Measurements from ENCODE around the gene P3H2.

The P3H2 gene

DNA sequence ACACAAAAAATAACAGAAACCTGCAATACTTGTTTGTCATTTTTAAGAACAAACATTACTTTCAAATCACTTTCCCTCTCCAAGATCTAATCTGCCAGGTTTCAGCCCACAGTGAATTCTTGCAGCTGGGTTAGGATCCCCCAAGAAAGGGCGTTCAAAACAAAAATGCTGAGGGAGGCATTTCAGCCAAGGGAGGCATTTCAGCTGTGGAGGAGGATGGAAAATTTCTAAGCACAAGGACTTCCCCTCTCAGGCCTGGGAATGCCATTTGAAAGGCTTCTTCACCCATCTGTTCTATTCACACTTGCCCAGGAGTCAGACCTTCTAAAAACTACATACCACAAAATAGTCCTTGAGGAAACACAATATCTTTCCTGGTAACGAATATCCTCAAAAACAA lies 69.1 kb downstream of the P3H2 start:
- no peak overlapping the region for H3K27ac ChIP-seq (ENCODE audit: low read length)
- H2AFZ ChIP-seq (ENCODE audit: low read depth, low read length): no peak overlapping the region
- no peaks in the 10 kb centered on the region for H3K27me3 ChIP-seq (ENCODE audit: insufficient read depth, low read length, poor library complexity)
- H3K36me3 ChIP-seq (ENCODE audit: insufficient read depth, low read length): no peaks in the 10 kb centered on the region
- no peaks in the 10 kb centered on the region for H3K9me3 ChIP-seq (ENCODE audit: insufficient read depth, low read length, severe bottlenecking)
- no peak overlapping the region for H3K4me2 ChIP-seq (ENCODE audit: insufficient read depth, low read length)
- no peak overlapping the region for H3K4me3 ChIP-seq (ENCODE audit: low read depth in 1 of 2, low read length in 2 of 2)
- H3K9ac ChIP-seq (ENCODE audit: low read depth, low read length): no peak overlapping the region
- ATAC-seq (ENCODE audit: insufficient read depth, low read depth) (no peak), DNase-seq (no peak)
- no peak for TF ChIP-seq EZH2 (IDR thresholded peaks at IDR 0.05; ENCODE audit: borderline replicate concordance, low read depth, low read length, severe bottlenecking)
- TF ChIP-seq, protein P1, sequence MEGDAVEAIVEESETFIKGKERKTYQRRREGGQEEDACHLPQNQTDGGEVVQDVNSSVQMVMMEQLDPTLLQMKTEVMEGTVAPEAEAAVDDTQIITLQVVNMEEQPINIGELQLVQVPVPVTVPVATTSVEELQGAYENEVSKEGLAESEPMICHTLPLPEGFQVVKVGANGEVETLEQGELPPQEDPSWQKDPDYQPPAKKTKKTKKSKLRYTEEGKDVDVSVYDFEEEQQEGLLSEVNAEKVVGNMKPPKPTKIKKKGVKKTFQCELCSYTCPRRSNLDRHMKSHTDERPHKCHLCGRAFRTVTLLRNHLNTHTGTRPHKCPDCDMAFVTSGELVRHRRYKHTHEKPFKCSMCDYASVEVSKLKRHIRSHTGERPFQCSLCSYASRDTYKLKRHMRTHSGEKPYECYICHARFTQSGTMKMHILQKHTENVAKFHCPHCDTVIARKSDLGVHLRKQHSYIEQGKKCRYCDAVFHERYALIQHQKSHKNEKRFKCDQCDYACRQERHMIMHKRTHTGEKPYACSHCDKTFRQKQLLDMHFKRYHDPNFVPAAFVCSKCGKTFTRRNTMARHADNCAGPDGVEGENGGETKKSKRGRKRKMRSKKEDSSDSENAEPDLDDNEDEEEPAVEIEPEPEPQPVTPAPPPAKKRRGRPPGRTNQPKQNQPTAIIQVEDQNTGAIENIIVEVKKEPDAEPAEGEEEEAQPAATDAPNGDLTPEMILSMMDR (IDR thresholded peaks at IDR 0.05; ENCODE audit: borderline replicate concordance, extremely low read depth, low read length, poor library complexity, severe bottlenecking): no peak
- no peaks in the 10 kb centered on the region for H4K20me1 ChIP-seq (ENCODE audit: insufficient read depth, low read length)
- H3K79me2 ChIP-seq (ENCODE audit: insufficient read depth, low read length): no peaks in the 10 kb centered on the region
- no peaks in the 10 kb centered on the region for H3K4me1 ChIP-seq (ENCODE audit: insufficient read depth, low read length)

DNA sequence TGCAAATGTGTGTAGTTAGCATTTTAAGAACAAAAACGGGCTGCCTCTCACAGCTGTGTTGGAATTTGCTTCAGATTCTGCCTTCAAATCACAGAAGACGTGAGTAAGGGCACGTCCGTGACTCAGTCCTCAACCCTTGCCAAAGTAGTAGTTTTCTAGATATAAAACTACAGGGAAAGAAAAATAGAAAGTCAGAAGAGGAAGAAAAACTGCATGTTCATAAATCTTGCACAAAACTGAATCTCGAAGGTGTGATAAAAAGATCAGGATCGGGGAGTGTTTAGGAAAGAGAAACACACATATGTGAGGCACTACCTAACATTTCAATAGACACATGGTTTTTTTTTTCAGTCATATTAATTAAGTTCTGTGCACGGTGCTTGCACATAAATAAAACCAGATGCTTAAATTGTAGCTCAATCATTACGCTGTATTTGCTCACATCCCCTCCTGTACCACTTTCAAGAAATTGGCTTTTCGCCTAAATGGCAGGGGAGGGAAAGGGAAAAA lies 71.7 kb downstream of the P3H2 start:
- H3K4me2 ChIP-seq (ENCODE audit: insufficient read depth, low read length): no peak overlapping the region
- no peak overlapping the region for H2AFZ ChIP-seq (ENCODE audit: low read depth, low read length)
- TF ChIP-seq, protein P1 (IDR thresholded peaks at IDR 0.05; ENCODE audit: borderline replicate concordance, extremely low read depth, low read length, poor library complexity, severe bottlenecking): no peak
- no peak for TF ChIP-seq EZH2 (IDR thresholded peaks at IDR 0.05; ENCODE audit: borderline replicate concordance, low read depth, low read length, severe bottlenecking)
- no peak overlapping the region for H3K4me3 ChIP-seq (ENCODE audit: low read depth in 1 of 2, low read length in 2 of 2)
- H3K27me3 ChIP-seq (ENCODE audit: insufficient read depth, low read length, poor library complexity): no peaks in the 10 kb centered on the region
- no peak overlapping the region for H3K27ac ChIP-seq (ENCODE audit: low read length)
- no peak overlapping the region for H3K9ac ChIP-seq (ENCODE audit: low read depth, low read length)
- DNase-seq (no peak), ATAC-seq (ENCODE audit: insufficient read depth, low read depth) (no peak)
- H3K9me3 ChIP-seq (ENCODE audit: insufficient read depth, low read length, severe bottlenecking): no peaks in the 10 kb centered on the region
- no peaks in the 10 kb centered on the region for H3K36me3 ChIP-seq (ENCODE audit: insufficient read depth, low read length)
- no peaks in the 10 kb centered on the region for H4K20me1 ChIP-seq (ENCODE audit: insufficient read depth, low read length)
- H3K79me2 ChIP-seq (ENCODE audit: insufficient read depth, low read length): no peaks in the 10 kb centered on the region
- no peaks in the 10 kb centered on the region for H3K4me1 ChIP-seq (ENCODE audit: insufficient read depth, low read length)

- ATAC-seq (ENCODE audit: insufficient read depth, low read depth) (no peak), DNase-seq (no peak)
- TF ChIP-seq, protein P1 (IDR thresholded peaks at IDR 0.05; ENCODE audit: borderline replicate concordance, extremely low read depth, low read length, poor library complexity, severe bottlenecking): no peak
- no peak for TF ChIP-seq EZH2 (IDR thresholded peaks at IDR 0.05; ENCODE audit: borderline replicate concordance, low read depth, low read length, severe bottlenecking)
- H3K79me2 ChIP-seq (ENCODE audit: insufficient read depth, low read length): no peaks in the 10 kb centered on the region
- H3K9ac ChIP-seq (ENCODE audit: low read depth, low read length): no peak overlapping the region
- H3K27ac ChIP-seq (ENCODE audit: low read length): no peak overlapping the region
- no peaks in the 10 kb centered on the region for H3K4me1 ChIP-seq (ENCODE audit: insufficient read depth, low read length)
- H3K9me3 ChIP-seq (ENCODE audit: insufficient read depth, low read length, severe bottlenecking): no peaks in the 10 kb centered on the region
- no peak overlapping the region for H3K4me2 ChIP-seq (ENCODE audit: insufficient read depth, low read length)
- no peaks in the 10 kb centered on the region for H4K20me1 ChIP-seq (ENCODE audit: insufficient read depth, low read length)
- H3K27me3 ChIP-seq (ENCODE audit: insufficient read depth, low read length, poor library complexity): no peaks in the 10 kb centered on the region
- H2AFZ ChIP-seq (ENCODE audit: low read depth, low read length): no peak overlapping the region
- no peaks in the 10 kb centered on the region for H3K36me3 ChIP-seq (ENCODE audit: insufficient read depth, low read length)
- no peak overlapping the region for H3K4me3 ChIP-seq (ENCODE audit: low read depth in 1 of 2, low read length in 2 of 2)
Observed at GRCh38 chr3:190044974-190045373, 75.7 kb downstream of the P3H2 start.

GRCh38 chr3:190044142-190044541 lies 76.6 kb downstream of the P3H2 start:
- TF ChIP-seq EZH2 (IDR thresholded peaks at IDR 0.05; ENCODE audit: borderline replicate concordance, low read depth, low read length, severe bottlenecking): no peak
- TF ChIP-seq, protein P1 (IDR thresholded peaks at IDR 0.05; ENCODE audit: borderline replicate concordance, extremely low read depth, low read length, poor library complexity, severe bottlenecking): no peak
- H3K9ac ChIP-seq (ENCODE audit: low read depth, low read length): no peak overlapping the region
- no peaks in the 10 kb centered on the region for H3K9me3 ChIP-seq (ENCODE audit: insufficient read depth, low read length, severe bottlenecking)
- H3K4me2 ChIP-seq (ENCODE audit: insufficient read depth, low read length): no peak overlapping the region
- no peak for ATAC-seq (ENCODE audit: insufficient read depth, low read depth)
- H3K27ac ChIP-seq (ENCODE audit: low read length): no peak overlapping the region
- H3K4me3 ChIP-seq (ENCODE audit: low read depth in 1 of 2, low read length in 2 of 2): no peak overlapping the region
- H3K36me3 ChIP-seq (ENCODE audit: insufficient read depth, low read length): no peaks in the 10 kb centered on the region
- no peaks in the 10 kb centered on the region for H3K4me1 ChIP-seq (ENCODE audit: insufficient read depth, low read length)
- no peaks in the 10 kb centered on the region for H3K27me3 ChIP-seq (ENCODE audit: insufficient read depth, low read length, poor library complexity)
- DNase-seq: no peak
- no peak overlapping the region for H2AFZ ChIP-seq (ENCODE audit: low read depth, low read length)
- no peaks in the 10 kb centered on the region for H4K20me1 ChIP-seq (ENCODE audit: insufficient read depth, low read length)
- no peaks in the 10 kb centered on the region for H3K79me2 ChIP-seq (ENCODE audit: insufficient read depth, low read length)
